Suprapubic skin (tissue), 4 donors: ENCODE results near the gene NAV3. TPM values are rescaled to one million over a fixed set of nuclear protein-coding genes. Genes with fewer than 3 reads are reported as not detected.
"Not testable (repeated sequence)": the region's sequence is repeated elsewhere in the genome, so short reads cannot be mapped to it uniquely, and the experiment has no call there.

Experiments used
- DNase-seq, 2 donors: peaks; one replicate each; pipeline ENCODE4 v3.0.0-alpha.2; 2019; ENCODE audit warnings: low spot score in 2 of 2
- H3K27ac ChIP-seq: fragments of 200-600 bp; sonication (generic); one replicate; pipeline ENCODE4 v1.5.1; 2019
- H3K27me3 ChIP-seq: fragments of 200-600 bp; sonication (generic); one replicate; pipeline ENCODE4 v1.5.1; 2019
- H3K36me3 ChIP-seq: fragments of 200-600 bp; sonication (generic); one replicate; pipeline ENCODE4 v1.5.1; 2019
- H3K4me1 ChIP-seq: fragments of 200-600 bp; sonication (generic); one replicate; pipeline ENCODE4 v1.5.1; 2019
- H3K4me3 ChIP-seq: fragments of 200-600 bp; sonication (generic); one replicate; pipeline ENCODE4 v1.5.1; 2019; ENCODE audit warnings: mild to moderate bottlenecking
- H3K9me3 ChIP-seq: fragments of 200-600 bp; sonication (generic); one replicate; pipeline ENCODE4 v1.5.1; 2019
- EP300 ChIP-seq: sonication (generic); formaldehyde crosslinking; IDR thresholded peaks from one replicate; pipeline ENCODE4 v1.6.1; 2017; ENCODE audit warnings: antibody characterized with exemption
- POLR2A ChIP-seq, 2 donors: fragments of 450-650 bp; IDR thresholded peaks; one replicate each; pipeline ENCODE4 v1.6.1; 2017; ENCODE audit warnings: antibody characterized with exemption in 2 of 2, mild to moderate bottlenecking in 2 of 2, moderate library complexity in 2 of 2
- POLR2AphosphoS5 ChIP-seq, 3 donors: sonication (generic); formaldehyde crosslinking; IDR thresholded peaks; one replicate each; pipeline ENCODE4 v1.6.1; 2017; ENCODE audit warnings: antibody characterized with exemption in 3 of 3
- WGBS: methylation state at CpG from one replicate; pipeline ENCODE4 v1.1.5; 2018; 5-methylcytosine and 5-hydroxymethylcytosine counted together
- total RNA-seq, 4 donors: library from RNA; depleted of rRNA; stranded (reverse); fragments of >200 nt; gene quantifications; one replicate each; pipeline ENCODE4 v1.1.0, GENCODE V29; 2016
- TF ChIP-seq, protein P1 (sequence below), 2 donors: fragments of 200-600 bp in 1 of 2; fragments of 450-650 bp in 1 of 2; sonication (generic) in 1 of 2; IDR thresholded peaks; one replicate each; pipeline ENCODE4 v1.5.1; 2016 to 2019; ENCODE audit warnings: antibody characterized with exemption in 2 of 2, mild to moderate bottlenecking in 1 of 2, moderate library complexity in 1 of 2

NAV3 gene
- total RNA-seq, 4 donors from 2014 or later = 11.7 to 20.9 (median 15.7) TPM

DNA sequence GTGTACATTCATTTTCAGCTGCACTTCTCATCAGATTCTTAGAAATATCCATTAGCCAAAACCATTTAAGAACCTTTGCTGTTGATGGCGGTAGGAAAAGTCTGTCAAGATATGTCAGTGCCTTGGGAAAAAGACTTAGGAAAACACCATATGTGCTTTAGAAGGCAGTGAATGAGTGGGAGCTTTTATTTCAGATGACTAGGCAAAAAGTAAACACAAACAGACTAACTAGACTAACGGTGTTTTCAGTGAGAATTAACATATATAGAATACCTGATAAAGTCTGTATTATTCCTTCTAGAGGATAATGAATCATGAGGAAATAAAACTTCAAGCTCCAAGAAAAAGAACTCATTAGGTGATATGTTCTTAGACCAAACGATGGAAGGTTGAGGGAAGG lies 418.9 kb downstream of the NAV3 start:
- WGBS = 73% methylated on average over 3 of the region's 3 CpGs
- no peak for DNase-seq
- TF ChIP-seq POLR2AphosphoS5 (IDR thresholded peaks at IDR 0.05) (no peak), EP300 (no peak), POLR2A (IDR thresholded peaks at IDR 0.05) (no peak)
- TF ChIP-seq, protein P1, sequence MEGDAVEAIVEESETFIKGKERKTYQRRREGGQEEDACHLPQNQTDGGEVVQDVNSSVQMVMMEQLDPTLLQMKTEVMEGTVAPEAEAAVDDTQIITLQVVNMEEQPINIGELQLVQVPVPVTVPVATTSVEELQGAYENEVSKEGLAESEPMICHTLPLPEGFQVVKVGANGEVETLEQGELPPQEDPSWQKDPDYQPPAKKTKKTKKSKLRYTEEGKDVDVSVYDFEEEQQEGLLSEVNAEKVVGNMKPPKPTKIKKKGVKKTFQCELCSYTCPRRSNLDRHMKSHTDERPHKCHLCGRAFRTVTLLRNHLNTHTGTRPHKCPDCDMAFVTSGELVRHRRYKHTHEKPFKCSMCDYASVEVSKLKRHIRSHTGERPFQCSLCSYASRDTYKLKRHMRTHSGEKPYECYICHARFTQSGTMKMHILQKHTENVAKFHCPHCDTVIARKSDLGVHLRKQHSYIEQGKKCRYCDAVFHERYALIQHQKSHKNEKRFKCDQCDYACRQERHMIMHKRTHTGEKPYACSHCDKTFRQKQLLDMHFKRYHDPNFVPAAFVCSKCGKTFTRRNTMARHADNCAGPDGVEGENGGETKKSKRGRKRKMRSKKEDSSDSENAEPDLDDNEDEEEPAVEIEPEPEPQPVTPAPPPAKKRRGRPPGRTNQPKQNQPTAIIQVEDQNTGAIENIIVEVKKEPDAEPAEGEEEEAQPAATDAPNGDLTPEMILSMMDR (IDR thresholded peaks at IDR 0.05) = no peak

DNA sequence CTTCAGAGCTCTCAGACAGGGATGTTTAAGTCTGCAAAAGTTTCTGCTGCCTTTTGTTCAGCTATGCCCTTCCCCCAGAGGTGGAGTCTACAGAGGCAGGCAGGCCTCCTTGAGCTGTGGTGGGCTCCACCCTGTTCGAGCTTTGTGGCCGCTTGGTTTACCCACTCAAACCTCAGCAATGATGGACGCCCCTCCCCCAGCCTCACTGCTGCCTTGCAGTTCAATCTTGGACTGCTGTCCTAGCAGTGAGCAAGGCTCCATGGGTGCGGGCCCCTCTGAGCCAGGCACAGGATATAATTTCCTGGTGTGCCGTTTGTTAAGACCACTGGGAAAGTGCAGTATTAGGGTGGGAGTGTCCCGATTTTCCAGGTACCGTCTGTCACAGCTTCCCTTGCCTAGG lies 427.0 kb downstream of the NAV3 start:
- H3K27ac ChIP-seq, H3K4me3 ChIP-seq, H3K36me3 ChIP-seq, DNase-seq, H3K4me1 ChIP-seq, H3K9me3 ChIP-seq, H3K27me3 ChIP-seq: not testable (repeated sequence)
- 91% methylated on average over 5 of the region's 7 CpGs for WGBS

More for the DNA sequence above, 418.9 kb downstream of the NAV3 start:
- Histone ChIP-seq H3K4me1 (no peaks in the 10 kb centered on the region), H3K9me3 (no peaks in the 10 kb centered on the region), H3K36me3 (no peaks in the 10 kb centered on the region), H3K4me3 (no peak overlapping the region), H3K27me3 (no peaks in the 10 kb centered on the region), H3K27ac (no peak overlapping the region)

DNA sequence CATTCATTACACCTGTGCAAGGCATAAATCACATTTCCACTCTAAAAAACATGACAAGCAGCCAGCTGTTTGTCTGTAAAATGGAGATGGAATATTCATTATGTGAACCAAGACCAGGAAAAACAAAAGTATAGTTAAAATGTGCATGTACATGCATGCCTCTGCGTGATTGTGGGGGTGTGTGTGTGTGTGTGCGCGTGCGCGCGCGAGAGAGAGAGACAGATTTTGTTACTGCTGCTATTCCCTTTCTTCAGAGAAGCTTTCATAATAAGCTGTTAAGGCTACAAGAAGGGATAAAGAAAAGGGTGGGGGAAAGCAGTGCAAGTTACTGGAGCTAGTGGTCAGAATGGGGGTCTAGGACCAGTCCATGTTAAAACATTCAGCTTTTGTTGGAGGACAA lies 430.3 kb downstream of the NAV3 start:
- H3K27ac ChIP-seq = no peak overlapping the region
- H3K9me3 ChIP-seq = peaks cover 6% of the 10 kb centered on the region
- no peaks in the 10 kb centered on the region for H3K4me1 ChIP-seq
- H3K36me3 ChIP-seq = no peaks in the 10 kb centered on the region
- WGBS = 50% methylated on average over 7 of the region's 7 CpGs
- DNase-seq = no peak
- TF ChIP-seq EP300 = no peak
- no peak for TF ChIP-seq POLR2AphosphoS5 (IDR thresholded peaks at IDR 0.05)
- H3K4me3 ChIP-seq = no peak overlapping the region
- H3K27me3 ChIP-seq = no peaks in the 10 kb centered on the region

DNA sequence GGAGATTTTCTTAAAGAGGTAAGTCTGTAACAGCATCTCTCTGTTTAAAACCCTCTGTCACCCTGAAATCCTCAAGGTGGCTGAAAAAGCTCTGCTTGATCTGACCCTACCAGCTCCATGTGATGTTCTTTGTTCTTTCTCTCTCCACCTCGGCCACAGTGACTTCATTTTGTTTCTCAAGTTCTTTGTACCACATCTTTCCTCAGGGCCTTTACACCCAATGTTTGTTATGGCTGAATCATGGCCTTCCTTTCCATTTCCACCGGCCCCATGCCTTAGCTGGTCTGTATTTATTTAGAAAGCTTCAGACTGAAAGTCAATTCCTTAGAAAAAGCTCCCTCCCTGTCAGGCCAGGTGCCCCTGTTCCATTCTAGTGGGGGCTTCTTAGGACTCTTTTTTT lies 431.2 kb downstream of the NAV3 start:
- DNase-seq = no peak
- Histone ChIP-seq H3K4me3 (no peak overlapping the region), H3K27ac (no peak overlapping the region), H3K9me3 (peaks cover 6% of the 10 kb centered on the region), H3K4me1 (no peaks in the 10 kb centered on the region), H3K27me3 (no peaks in the 10 kb centered on the region), H3K36me3 (no peaks in the 10 kb centered on the region)
- no peak for TF ChIP-seq POLR2AphosphoS5 (IDR thresholded peaks at IDR 0.05)
- TF ChIP-seq, protein P1 (IDR thresholded peaks at IDR 0.05) = no peak
- TF ChIP-seq POLR2A (IDR thresholded peaks at IDR 0.05) = no peak
- no peak for TF ChIP-seq EP300
- 71% methylated on average over 2 of the region's 2 CpGs for WGBS
